HUDEP-2 (cell line): ENCODE results near the gene CYTH3.

Experiments used
- DNase-seq, 76 experiments: peaks; one replicate each; lab custom pipeline; 2025; ENCODE audit not compliant: unreplicated experiment in 76 of 76; lab: John Stamatoyannopoulos, UW

CYTH3 gene

DNA sequence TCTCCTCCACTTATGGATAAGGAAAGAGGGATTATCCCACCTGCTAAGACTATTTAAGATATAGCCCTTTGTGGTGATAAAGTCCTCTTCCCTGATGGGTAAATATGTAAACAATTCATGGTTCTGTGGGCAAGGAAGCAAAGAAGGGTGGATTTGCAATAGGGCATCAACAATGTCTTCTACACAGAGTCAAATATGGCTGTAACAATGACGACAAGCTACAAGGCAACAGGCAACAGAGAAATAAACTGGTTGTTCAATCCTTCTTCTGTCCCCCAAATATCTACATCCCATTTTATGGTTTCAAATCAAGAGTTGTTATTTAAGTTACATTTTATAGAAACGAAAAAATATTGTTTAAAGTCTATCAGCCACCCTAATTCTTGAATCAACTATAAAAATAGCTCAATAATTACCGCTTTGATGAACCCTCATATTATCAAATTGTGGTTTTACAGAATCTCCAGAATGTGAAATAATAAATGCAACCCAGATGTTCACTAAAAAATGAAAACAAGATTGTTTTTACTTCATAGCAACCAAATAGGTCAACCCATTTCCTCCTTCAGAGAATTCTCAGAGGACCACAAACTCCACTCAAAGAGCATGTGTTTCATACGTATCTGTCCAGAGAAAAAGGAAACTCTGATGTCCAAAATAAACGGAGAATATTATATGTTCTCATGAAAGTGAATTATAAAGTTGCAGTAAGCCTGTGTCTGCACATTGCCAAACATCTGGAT lies 13.8 kb downstream of the CYTH3 start:
- no peak for DNase-seq

DNA sequence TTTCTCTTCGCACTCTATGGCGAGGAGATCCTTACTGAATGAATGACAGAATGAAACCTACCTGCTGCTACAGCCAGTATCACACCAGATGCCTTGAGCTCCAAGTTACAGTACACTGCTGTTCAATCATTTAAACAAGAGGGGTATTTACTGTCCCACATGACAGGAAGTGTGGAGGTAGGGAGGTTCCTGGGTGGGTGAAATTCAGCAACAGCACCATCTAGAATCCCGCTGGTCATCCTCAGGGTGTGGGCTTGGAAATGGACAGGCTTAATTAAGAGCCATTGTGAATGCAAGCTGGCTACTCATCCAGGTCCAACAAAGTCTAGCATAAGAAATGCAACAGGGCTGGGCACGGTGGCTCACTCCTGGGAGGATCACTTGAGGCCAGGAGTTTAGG lies 14.7 kb downstream of the CYTH3 start:
- no peak for DNase-seq

DNA sequence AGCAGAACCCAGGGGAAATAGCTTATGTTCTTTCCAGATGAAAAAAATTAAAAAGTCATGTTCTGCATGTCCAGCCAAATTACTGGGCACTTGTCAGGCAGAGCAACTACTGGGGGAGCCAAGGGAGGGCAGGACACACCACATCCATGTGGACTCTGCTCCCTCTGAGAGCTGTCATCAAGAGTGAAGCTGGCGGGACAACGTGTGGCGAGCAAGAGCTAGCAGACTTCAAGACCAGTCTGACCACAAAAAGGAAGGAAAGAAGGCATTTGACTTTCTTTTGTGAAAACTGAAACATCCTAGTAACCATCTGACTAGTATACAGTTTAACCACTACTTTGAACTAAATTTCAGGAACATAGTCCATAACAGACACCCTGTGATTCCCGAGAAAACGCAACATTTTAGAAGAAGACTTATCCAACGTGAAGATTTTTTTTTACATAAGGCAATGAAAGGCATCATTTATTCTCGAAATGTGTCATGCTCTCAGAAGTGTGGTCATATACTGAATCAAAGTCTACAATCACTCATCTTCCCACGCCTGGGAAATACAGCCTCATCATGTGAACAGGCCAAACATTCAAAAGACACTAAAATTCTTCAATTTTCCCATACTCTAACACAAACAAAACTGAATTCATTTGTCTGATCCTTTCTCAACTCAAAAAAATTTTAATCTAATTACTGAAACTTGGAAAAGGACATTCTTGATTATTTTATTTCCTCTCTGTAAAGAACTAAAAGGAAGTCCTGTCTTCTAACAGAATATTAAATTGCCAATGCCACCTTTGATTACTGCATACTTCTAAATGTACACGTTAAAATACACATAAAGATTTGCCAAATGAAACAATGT lies 15.5 kb downstream of the CYTH3 start:
- no peak for DNase-seq

DNA sequence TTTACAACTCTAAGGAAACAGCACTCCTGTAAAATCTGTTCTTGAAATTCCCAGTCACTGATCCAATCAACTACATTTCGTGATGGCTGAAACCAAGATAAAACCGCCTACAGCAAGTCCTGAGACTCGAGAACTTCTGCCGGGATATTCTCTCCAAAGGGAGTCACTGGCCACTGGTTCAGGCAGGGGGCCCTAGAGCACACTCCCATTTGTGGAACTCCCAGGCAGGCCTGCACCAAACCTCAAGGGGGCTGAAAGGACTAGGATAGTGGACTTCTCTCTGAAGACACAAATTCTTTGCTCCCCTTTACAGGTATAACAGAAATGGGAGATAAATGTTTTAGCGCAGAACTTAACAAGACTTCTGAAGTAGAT lies 16.3 kb downstream of the CYTH3 start:
- no peak for DNase-seq

DNA sequence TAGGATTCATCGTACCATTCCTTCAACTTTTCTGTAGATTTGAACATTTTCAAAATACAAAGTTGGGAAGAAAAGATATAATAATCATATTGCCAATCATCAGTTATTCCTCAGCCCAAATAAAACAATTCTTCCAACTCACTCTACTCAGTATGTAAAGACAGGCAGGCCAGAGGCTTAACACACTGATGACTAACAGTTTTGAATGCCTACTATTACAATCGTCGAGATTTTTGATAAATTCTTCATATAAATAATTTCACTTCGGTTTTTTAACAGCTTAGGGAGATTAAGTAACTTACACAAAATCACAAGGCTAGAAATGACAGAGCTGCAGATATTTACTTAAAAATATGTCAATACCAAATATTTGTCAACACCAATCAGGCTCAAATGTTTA lies 17.6 kb downstream of the CYTH3 start:
- DNase-seq = no peak

DNA sequence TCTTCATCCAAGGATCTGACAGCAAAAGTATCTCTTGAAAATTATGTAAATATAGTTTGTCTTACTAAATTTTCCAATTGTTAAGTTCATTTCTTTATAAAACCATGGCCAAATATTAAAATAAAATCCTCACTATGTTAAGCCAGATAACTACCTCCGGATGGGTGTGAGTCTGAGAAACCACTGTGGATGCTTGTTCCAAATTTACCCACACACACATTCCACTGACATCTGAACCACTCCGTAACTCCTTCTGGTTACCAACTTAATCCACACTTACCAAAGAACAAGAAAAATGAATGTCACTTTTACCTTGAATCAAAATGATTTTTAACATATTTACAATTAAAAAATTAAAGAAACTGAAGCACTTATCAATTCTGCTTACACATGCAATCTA lies 19.7 kb downstream of the CYTH3 start:
- no peak for DNase-seq

DNA sequence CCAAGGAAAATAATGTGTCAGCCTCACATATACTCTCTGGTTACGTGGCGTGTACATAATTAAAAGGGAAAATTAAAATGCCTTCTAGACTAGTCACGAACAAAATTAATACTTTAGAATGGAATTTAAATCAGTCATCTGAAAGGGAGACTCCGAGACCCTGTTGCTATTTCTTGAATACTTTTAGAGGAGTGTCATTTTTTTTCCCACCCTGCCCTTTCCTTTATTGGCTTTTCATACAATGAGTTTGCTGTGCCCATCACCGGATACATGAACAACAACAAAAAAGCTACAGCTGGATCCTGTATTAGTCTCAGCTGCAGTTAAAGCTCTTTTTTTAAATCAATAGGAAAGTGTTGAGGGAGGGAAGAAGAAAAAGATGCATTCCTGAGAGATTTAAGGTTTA lies 20.1 kb downstream of the CYTH3 start:
- DNase-seq = no peak

DNA sequence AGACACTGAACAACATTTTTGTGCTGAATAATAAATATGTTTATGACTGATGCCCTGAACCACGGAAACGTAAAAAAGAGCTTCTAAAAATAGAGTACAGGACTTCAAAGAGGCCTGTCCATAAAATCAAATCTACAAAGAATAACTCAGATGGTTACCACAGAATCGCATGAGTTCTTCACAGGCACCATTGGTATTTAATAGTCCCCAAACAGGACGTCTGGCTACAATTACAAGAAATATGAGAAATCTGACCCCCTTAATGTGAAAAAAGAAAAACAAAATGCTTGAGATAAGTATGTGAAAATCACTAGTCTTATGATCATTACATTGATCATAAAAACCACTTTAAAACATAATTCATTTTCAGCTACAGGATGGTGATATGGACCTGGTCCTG lies 20.8 kb downstream of the CYTH3 start:
- DNase-seq = no peak

DNA sequence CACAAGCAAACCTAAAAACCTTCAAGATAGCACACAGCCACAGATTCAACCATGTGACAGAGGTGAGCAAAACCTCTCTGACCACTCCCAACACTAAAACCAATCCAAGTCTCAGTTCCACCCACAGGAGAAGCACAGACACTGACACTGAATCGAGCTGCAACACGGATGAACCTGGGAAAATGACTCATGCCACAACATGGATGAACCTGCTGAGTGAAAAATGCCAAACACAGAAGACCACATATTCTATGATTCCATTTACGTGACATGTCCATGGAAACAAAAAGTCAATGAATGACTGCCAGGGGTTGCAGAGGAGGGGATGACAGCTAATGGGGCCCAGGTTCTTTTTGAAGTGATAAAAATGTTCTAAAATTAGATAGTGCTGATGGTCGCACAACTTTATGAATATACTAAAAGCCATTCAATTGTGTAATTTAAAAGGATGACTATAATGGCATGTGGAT lies 22.0 kb downstream of the CYTH3 start:
- no peak for DNase-seq

DNA sequence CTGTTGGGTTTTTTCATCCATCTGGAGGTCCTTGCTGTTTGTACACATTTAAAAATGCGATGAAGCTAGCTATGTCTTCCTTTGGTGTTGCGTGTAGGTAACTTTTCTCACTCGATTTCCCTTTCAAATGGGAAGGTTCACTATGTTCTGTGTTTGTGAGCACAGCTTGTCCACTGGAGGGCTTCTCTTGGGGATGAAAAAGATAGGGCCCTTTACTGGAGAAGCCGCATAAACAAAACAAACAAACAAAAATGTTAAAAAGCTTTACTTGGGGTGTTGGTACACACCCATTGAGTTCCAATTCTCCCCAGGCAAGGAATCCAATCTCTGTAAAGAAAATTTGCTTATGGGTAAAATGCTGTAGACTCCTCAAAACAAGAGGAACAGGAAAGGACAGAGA lies 23.4 kb downstream of the CYTH3 start:
- DNase-seq = no peak

DNA sequence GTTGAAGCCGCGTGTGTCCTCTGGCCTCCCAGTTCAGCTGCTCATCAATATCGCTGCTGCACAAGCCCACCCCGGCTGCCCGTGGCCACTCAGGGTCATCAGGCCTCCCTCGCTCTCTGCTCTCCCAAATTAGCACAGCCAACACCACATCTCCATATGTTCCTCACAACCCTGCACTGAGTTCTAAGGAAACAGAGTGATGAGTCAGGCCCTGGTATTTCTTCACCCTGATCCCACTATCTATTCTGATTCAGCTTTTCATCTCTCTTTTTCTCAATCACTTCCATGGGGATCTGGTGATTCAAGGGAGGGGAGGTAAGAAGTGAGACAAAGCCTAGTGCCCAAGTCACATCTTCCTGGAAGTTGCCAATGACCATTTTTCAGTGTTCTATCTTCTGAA lies 23.8 kb downstream of the CYTH3 start:
- no peak for DNase-seq

DNA sequence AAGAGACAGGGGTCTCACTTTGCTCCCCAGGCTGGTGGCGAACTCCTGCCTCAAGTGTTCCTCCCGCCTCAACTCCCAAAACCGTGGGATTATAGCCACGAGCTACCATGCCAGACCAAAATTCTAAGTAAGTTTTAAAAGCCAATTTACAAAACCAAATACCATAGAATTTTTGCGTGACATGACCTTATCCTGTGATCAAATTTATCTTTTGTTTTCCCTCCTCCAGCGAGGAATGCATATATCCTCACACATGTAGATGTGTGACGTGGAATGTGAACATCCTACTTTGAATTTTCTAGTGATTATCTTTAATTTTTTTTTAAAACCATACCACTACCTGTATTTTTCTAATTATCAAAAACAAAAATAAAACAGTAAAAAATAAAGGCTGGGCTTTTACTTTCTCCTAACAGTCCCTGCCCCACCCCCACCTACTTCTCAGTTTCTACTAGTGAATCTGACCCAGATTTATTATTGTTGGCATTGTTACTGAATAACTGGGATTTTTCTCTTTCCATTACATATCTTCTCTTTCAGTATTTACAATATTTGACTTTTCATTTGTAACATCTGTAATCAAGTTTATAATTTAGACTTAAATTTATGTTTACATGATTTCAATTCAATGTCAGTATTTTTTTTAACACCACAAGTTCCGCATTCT lies 26.0 kb downstream of the CYTH3 start:
- DNase-seq = no peak

DNA sequence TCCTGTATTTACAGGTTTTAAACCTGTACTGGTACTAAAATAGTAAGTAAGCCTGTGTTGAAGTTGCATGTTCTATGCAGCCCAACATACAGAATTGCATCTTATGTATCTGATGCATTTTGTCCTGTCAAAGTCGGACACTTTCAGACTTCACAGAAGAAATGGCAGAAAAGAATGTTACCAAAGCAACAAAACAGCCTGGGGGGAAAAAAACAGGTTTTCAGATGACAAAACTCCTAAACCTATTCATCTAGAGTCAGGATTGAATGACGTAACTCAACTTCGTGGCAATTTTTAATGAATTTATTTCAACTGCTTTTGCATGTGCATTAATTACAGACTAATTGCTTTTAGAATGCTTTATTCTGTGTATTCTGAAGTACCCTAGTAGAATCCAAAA lies 28.4 kb downstream of the CYTH3 start:
- DNase-seq = no peak

DNA sequence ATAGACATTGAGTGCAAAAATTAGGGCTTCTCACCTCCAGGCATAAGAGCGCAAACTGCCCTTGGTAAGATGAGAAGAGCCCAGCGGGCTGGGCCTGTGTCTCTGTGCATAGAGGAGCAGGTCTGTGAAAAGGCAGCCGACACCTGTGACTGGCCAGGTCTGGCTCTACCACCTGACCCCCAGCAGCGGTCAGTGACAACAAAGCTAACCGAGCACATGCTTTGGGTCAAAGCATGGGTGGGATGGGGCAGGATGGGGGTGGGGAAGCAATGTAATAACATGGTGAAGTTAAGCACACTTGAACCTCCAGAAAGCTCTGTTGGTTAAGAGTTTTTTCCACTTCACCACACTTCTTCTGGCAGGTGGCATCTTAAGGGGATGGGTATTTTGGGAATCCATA lies 29.3 kb downstream of the CYTH3 start:
- DNase-seq = no peak

DNA sequence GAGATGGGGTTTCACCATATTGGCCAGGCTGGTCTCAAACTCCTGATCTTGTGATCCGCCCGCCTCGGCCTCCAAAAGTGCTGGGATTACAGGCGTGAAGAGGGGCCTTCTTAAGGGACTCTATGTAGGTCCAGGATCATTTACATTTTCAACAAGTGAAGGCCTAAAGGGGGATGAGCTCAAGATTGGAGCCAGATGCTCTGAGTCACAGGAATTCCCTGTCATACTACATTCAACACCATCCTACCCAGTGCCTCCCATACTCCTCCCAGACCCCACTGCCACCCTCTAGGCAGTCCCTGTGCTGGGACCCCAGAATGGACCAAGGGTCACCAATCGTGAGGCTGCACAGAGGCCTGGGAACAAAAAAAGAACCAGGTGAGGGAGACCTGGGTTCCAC lies 29.9 kb downstream of the CYTH3 start:
- no peak for DNase-seq

DNA sequence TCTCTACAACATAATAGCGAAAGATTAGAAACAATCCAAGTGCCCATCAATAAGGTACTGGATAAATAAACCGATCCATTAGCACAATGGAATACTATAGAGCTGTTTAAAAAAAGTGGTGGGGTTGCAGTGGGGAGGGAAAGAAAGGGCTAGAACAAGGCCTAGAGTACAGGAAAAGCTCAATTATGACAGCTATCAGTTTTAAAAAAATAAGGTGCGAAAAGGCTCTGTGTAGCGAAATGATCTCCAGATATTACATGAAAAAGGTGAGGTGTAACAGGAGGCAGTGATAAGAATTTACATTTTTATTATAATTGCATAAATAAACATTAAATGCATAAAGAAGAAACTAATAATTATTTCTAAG lies 30.8 kb downstream of the CYTH3 start:
- DNase-seq = no peak

DNA sequence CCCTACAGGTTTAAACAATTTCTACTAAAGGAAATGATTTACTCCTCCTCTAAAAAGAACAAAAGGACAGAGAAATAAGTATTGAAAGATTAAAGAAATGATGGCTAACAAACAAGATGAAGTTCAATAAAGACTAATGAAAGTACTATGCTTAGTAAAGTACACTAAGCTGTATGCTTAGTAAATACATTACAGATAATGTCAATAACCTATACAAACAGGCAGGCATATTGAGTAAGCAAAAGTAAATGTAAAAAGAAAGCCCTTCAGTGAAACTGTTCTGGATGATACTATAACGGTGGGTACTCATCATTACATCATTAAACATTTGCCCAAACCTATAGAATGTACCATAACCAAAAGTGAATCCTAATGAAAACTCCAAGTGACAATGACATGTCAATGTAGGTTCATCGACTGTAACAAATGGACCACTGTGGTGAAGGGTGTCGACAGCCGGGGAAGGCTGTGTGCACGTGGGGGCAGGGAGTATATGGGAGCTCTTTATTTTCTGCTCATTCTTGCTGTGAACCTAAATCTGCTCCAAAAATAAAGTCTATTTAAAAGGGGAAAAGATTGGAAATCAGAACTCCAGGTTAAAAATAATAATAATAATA lies 34.0 kb downstream of the CYTH3 start:
- no peak for DNase-seq

DNA sequence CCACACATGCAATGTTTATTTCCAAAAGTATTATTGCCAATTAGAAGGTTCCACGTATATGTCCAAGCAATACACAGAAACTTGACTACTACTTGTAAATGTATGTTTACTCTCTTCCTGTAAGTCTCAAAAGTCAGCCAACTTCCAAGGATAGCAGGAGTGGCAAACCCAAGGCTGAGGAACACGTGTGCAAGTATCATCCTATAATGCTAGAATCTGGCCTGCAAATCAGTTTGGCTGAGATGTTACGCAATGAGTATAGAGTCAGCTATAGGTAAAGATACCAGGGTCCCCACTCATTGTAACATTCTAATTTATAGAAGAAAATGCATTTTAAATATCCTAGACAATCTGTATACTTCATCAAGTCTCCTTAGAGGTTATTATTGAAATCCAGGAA lies 34.7 kb downstream of the CYTH3 start:
- DNase-seq = no peak

DNA sequence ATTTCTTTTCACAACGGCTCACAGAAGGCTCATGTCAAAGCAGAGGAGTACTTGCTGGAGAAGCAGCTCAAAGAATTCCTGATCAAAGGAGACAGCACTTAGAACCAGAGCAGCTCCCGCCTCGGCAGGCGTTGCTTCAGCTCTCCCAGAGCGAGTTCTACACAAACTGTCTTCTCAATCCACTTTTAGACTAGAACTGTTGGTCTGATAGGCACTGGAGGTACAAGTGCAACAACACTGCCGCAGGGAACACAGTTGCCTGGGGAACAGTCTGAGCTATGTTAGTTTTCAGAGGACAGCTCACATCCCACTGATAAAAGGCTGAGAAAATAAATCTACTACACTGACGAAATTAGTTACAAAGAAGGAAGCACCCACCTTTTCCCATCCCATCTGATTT lies 35.4 kb downstream of the CYTH3 start:
- no peak for DNase-seq

DNA sequence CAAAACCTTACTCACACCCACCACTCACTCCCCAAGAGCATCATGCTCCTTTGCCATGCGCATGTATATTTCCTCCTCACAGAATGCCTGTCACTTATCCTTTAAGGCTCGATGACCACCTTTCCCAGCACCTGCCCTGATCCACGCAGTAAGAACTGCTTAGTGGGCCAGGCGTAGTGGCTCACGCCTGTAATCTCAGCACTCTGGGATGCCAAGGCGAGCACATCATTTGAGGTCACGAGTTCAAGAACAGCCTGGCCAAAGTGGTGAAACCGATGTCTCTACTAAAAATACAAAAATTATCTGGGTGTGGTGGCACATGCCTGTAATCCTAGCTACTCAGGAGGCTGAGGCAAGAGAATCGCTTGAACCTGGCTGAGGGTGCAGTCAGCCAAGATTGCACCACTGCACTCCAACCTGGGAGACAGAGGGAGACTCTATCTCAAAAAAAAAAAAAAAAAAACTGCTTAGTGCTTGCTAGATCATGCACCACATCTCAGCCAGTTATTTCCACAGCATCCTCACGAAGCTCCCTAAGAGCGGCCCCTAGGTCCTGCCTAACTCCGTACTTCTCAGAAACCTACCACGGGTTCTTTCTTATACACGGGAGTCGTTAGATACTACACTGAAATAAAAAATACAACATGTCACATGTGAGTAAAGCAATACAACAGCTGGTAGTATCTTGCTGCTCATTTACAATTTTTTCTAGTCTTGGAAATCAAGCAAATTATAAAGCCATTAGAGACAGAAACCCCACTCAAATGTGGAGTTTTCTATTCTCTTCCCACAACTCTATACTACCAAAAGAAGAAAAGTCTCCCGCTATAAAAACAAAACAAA lies 37.2 kb downstream of the CYTH3 start:
- no peak for DNase-seq
